GM21529 (cell line): ENCODE results near the gene NOTUM.

Source experiments
- ATAC-seq: cut with Tn5 transposase; IDR thresholded peaks from one replicate; pipeline ENCODE4 v1.9.1; 2021; ENCODE audit not compliant: unreplicated experiment

The NOTUM gene

DNA sequence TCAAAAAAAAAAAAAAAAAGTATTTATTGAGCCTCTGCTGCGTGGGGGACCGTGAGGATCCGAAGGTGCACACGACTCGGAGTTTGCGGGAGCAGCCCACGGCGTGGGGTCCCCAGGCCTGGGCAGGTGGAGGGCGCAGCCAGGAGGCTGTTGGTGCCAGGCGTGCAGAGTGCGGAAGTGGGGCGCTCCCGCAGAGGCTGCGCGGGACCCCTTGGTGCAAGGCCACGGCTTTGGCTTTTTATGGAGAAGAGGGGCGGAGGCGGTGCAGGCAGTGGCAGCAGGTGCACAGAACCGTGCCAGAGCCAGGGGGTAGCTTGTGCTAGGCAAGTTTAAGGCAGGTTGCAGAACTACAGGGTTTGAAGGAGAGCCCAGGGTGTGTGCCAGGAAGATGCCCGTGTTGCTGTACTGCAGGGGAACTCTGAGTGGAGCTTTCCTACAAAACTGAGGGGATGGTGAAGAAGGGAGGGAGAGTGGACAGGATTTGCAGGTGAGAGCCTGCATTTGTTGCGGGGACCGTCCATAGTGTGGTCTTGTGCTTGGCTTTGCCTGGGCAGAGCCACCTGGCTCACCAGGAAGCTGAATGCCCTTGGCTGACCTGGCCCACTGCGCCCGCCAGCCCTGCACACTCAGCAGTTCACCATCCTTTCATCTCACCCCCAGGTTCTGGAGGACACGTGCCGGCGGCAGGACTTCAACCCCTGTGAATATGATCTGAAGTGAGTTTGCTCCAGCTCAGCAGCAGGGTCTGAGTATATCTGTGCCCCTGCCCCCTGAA, 17.7 kb upstream of the NOTUM start:
- ATAC-seq = no peak

DNA sequence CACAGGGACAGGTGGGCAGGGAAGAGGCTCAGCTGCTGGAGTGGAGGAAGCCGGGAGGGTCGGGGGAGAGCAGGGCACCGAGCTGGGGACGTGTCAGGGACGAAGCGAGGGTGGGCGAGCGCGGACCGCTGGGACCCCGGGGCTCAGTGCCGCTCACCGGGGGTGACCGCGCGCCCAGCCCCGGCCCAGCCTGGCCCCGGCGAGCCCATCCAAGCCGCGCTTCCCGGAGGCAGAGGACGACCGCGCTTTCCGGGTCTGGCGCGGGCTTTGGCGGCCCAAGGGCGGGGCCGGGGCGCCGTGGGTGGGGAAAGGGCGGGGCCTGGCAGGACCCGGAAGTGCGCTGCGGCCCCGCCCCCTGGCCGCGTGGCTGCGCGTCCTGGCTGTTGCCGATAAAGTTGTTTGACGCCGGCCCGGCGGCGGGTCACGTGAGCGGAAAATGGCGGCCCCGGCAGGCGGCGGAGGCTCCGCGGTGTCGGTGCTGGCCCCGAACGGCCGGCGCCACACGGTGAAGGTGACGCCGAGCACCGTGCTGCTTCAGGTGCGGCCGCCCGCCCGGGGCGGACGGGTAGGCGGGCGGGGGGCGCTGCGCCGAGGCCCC, 16.3 kb upstream of the NOTUM start, which contains the start of gene ASPSCR1:
TSS of gene ASPSCR1 (plus strand) at position 419 of the 598 bp plus-strand sequence. CDS start at position 437, 18 bp downstream.
- peak; percentile 80 for ATAC-seq

DNA sequence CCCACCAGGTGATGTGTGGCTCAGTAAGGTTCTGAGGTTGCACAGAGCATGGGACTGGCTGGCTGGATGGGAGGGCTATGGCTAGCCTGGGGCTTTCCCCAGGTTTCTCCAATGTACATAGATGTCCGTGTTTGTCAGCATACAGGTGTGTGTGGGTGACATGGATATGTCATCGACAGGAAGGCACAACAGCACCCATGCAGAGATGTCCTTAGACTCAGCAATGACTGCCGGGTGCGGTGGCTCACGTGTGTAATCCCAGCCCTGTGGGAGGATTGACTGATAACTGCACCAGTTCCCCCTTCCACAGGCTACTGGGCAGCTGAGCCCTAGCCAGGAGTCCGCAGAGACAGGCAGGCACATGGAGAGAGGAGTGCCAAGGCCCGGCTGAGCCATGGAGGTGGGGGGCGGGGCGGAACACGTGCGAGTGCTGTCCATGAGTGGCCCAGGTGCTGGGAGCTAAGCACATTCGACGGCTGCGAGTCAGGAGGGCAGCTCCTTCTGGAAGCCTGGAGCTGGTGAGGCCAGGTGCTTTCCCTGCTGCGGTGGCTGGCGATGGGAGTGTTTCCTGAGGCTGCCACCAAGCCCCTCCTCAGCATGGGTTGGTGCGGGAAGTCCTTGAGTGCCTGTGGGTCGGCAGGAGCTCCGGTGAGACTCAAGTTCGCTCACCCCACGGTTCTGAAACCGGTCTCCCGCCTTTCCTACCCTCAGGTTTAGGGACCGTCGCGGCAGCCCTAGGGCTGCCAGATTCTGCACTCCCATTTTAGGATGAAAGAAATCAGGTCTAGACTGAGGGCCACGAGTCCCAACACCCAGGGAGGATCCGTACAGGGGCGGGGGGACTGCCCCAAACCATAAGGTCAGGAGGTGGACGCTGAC, 15.6 kb upstream of the NOTUM start:
- peak; percentile 20 for ATAC-seq

DNA sequence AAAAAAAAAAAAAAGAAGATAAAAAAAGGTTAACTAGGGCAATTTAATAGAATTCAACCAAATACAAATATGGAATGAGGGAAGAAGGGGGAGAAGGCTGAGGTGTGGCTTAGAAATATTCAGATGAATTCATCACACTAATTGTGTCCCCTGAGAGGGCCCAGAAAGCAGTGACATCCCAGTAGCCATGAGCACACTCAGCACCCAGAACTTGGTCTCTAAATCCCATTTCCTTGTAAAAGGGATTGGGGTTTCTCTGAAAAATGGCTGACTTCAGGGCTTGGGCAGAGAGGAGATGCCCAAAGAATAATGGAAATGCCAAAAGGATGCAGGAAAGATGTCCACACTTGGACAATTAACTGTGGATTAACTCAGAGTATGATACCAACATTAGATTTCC, 12.4 kb upstream of the NOTUM start:
- no peak for ATAC-seq

DNA sequence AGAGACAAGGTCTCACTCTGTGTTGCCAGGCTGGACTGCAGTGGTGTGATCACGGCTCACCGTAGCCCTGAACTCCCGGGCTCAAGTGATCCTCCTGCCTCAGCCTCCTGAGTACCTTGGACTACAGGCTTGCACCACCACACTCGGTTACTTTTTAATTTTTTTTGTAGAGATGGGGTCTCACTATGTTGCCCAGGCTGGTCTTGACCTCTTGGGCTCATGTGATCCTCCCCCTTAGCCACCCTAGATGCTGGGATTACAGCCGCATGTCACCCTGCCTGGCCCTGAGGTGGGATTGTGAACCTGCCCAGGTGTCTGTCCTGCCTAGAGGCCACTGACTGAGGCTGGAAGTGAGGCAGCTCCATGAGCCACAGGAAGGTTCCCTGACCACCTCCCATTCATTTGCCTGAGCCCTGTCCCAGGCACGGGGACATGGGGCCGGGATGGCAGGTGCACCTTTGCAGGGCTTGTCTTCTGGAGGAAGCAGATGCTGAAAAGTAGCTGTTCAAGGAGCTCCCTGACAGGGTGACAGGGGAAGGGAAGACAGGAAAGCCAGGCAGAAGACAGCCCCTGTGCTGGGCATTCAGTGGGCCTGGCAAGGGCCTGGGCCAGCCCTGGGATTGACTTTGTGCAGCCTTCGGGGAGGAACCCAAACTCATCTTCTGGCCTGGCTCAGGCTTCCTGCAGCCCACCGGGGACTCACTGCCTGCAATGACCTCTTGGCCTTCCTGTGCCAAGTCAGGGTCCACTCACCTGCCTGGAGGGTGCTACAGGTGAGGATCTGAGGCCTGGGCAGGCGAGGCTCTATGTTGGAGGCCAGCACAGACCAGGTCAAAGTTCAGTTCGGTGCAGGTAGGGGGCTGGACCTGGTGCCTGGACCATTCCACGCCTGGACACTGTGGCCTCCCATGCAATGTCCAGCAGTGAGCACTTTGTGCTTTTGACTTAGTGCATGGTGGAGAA, 8.1 kb upstream of the NOTUM start:
- ATAC-seq = no peak

DNA sequence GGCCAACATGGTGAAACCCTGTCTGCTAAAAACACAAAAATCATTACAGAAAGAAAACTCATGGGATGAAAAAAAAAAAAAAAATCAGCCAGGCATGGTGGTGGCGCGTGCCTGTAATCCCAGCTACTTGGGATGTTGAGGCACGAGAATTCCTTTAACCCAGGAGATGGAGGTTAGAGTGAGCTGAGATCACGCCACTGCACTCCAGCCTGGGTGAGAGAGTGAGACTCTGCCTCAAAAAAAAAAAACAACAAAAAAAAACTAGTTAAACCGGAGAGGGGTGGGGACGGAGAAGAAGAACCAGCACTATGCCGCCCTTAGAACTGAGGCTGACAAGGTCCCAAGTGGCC, 7.4 kb upstream of the NOTUM start:
- ATAC-seq = no peak

DNA sequence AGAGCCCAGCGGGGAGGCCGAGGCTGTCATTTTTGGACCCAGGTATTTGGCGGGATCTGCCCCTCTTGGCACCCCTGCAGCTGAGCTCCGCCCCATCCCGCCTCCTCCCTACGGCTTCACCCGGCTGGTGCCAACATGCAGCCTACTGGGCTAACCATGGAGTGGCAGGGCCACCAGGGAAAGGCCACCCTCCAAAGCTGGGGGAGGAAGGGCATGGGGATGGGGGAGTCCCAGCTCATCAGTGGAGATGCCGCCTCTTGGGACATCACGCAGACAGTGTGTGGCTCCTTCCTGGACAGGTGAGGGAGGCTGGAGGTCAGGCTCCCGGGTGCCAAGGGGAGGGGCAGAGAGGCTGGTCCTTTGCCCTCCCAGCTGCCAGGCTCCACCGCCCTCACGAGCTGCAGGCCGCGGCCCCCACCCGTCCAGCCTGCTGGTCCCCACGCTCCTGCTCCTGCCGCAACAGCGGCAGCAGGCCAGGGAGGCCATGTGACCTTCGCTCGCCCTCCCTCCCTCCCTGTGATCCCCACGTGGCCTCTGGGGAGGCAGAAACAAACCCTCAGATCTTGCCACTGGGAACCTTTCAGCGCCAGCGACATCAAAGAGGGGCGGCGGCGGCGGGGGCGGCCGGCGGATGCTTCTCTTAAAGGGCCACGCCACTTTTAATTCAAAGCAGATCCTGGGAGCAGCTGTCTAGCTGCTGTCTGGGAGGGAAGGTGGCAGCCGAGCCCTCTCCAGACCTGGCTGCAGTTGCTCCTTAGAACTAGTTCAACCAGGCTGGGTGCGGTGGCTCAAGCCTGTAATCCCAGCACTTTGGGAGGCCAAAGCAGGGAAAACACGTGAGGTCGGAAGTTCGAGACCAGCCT, 6.8 kb upstream of the NOTUM start:
- ATAC-seq = no peak

DNA sequence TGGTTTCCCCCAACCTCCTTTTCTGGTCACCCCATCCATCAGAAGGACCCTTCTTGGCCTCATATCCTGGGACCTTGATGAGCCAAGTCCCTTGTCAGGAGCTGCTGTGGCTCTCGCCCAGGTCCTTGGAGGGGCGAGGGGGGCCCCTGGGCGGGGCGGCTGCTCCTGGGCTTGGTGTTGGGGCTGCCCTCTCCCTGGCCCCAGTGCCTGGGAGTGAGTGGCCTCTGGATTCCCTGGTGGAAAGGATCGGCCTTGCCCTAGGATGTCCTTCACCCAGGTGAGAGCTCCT, 6.2 kb upstream of the NOTUM start:
- no peak for ATAC-seq

DNA sequence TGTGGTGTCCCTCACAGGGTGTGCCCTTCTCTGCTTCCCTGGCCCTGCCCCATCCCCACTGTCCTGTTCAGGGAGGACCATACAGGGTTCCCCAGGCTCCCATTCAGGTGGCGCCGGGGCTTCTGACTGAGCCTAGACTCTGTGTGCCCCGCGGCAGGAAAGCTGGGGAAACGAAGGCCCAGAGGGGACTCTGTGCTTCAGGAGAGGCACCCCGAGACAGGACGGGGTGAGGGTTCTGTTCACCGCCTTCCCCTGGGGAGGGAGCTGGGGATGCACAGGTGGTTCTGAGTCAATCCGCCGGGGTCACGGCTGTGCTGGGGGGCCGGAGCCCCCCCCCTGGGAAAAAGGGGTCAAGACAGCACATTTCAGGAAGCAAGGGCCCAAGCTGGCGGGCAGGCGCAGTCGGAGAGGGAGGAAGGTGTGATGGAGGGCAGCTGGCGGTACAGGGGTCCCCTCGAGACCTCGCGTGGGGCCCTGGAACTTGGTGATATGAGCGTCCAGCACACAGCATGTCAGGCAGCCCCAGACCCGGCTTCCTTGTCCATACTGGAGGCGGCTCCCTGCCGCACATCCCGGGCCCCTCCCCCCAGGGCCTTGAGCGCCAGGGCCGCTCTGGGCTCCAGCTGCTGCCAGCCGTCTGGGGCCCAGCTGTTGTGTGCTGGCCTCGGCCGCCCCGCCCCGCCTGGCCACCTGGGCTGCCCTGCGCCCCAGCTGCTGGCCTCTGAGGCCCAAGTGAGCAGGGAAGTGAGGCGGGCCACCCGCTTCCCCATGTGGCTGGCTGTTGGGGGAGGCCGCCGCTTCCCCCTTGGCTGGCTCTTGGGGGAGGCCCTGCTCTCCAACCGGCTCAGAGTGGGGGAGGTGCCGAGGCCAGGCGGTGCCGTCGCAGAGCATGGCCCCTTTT, 5.6 kb upstream of the NOTUM start:
- ATAC-seq = no peak

DNA sequence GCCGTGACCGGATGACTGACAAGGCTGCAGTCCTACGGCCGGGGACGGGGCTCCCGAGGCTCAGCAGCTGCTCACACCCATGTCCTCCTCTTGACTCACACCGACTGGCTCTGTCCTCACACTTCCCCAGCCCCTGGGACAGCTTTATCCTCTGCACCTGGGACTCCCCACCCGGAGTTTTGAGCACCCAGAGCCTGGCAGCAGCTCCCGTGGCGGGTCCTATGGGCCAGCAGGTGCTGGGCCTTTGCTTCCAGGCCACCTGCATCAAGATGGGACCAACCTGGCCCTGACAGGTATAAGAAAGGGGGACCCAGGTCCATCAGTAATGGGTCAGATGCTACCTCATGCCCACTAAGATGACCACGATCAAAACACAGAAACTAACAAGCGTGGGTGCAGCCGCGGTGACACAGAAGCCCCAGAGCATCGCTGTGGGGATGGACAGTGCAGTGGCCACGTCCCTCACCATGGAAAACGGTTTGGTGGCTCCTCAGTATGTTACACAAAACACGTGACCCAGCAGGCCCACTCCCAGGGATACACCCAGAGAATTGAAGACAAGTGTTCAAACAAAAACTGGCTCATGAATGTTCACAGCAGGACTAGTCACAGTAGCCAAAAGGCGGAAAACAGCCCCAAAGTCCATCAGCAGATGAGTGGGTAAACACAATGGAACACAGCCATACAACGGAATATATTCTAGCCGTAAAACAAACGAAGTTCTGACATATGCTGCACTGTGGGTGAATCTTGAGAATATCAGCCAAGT, 3.3 kb upstream of the NOTUM start:
- no peak for ATAC-seq

DNA sequence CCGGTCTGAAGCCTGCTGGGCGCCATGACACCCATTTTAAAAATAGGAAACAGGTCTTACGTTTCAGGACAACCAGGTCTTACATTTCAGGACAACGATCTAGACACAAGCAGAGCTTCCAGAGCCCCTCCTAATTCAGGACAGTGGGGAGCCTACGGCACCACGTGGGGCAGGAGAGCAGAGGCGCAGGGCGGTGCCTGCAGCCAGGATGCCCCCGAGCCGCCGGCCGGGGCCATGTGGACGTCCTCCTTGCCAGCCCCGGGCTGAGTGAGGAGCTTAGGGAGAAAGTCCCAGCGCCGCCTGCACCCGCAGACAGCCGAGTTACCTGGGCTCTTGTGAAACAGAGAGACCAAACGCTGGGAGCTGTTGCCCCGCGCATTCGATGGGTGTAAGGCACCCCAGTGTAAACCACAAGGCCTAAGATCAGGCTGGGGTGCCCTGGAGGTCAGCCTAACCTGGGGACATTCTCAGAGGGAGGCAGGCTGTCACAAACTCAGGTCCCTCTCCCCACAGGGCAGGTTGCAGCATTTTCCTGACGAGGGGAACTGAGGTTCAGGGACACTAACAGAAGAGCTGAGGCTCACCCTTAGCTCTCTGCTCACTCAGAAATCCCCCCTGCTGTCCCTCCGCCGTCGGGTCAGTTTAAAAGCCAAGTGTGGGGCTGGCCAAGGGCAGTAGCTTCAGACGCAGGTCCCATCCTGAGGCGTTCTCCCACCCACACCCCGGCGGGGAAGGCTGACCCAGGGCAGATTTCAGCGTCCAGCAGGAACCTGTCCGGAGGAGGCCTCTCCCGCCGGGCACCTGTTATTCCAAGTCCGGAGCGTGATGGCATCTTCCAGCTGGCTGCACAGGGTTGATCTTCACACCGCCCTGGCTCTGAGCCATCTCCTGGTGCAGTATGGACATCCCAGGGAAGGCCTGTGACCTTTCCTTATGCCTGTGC, 1.8 kb upstream of the NOTUM start:
- no peak for ATAC-seq

DNA sequence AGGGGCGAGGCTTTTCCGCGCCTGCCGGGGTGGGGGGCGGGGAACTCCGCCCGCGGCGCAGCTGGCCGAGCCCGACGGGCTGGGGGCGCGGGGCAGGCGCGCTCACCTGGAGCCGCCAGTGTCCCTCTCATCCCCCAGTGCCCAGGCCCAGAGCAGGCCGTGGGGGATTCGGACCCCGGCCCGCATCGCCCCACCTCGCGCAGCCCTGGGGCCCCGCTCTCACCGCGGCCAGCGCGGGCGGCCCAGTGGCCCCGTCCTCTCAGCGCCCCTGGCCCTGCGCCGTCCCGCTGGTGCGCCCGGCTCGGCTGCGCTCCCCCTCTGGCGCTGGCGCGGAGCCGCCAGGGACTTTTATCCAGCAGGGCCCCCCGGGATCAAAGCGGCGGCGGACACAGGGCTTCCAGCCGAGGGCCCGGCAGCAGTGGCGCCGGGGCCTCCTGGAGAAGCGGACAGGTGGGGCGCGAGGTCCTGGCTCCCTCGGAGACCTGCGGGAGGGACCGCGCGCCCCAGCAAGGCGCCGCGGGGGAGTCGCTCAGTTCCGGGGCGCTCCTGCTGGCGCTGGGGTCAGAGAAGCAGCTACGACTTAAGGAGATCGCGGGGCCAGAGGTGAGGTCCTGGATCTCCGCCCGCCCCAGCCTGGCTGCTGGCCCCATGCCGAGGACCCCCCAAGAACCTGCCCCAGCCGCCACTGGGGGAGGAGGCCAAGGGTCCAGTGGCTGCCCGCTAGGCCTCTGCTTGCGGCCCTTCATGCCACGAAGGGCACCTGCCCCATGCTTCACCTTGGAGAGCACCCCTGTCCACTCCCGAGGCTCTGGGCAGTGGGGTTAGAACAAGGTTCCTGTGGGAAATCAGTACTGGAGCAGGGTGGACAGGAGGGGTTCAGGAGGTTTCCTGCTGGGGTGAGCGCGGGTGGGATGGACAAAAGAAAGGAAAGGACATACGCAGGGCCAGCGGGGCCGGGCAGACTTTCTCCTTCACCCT, 823 bp upstream of the NOTUM start:
- ATAC-seq = no peak

DNA sequence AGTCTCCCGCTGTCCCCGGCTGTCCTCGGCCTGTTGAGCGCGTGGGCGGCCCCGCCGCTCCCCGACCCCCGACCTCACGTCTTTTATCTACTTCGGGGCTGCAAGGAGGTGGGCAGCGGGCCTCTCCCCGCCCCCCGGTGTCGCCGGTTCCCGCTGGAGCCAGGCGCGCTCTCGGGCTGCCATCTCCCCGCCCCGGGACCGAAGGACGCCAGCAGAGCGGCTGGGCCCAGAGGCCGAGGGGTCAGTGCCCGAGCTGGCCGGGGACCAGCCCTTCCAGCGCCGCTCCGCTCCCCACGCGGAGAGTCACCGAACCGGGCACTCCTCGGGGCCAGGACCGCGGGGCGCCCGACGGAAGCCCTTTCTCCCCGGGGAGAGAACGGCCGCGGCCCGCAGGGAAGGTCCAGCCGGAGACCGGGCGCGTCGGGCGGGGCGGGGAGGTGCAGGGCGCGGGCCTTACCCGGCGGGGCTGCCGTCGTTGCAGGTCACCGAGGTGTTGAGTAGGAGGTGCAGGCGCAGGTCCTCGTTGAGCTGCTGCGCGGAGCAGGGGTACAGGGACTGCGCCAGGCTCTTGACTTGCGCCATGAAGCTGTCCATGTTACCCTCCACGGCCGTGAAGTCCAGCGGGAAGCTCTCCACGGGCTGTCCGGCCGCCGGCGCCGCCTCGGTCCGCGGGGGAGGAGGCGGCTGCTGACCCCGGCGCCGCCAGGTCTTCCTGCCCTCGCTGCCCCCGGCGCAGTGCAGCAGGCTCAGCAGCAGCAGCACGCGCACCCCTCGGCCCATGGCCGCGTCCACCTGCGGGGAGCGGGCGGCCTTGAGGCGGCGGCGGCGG, 643 bp downstream of the NOTUM start:
- no peak for ATAC-seq

DNA sequence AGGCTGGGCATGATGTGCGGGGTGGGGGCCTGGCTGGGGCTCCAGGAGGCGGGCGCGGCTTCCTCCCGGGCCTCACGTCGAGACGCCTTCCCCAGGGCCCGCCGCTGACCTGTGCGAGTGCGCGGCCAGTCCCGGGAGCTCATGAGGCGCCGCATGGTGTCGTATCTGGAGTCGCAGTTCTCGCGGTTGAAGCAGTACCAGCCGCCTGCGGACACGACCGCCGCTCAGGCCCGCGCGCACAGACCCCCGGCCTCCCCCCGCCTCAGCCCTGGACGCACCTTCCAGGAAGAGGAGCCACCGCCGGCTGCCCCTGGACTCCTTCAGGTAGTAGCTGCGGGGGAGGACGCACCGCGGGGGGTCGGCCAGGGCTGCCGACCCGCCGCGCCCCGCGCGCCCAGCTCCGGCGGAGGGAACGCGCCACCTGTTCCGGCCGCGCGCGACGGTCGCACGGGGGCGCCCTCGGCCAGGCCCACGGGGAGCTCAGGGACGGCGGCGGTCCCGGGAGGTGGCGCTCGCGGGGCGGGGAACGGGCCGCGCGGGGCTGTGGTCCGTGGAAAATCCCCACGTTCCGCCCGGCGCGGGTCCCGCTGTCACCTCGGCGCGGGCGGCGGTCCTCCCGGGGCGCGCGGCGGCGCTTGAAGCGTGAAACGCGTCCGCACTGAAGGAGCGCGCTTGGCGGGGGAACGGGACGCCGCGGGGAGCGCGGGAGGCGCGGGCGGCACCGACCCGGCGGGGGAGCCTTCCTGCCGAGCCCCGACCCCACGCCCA, 1.4 kb downstream of the NOTUM start:
- ATAC-seq = peak; percentile 63
